NCI-H1417 (cell line): ENCODE results near the gene SAMD13.
"Not testable (repeated sequence)": the region's sequence is repeated elsewhere in the genome, so short reads cannot be mapped to it uniquely, and the experiment has no call there.

Source experiments
- DNase-seq, 3 experiments: peaks; one replicate each; lab custom pipeline; 2025; lab: John Stamatoyannopoulos, UW

Gene SAMD13

GRCh38 chr1:84283381-84283780, 18.1 kb upstream of the SAMD13 start:
- no peak for DNase-seq

DNA sequence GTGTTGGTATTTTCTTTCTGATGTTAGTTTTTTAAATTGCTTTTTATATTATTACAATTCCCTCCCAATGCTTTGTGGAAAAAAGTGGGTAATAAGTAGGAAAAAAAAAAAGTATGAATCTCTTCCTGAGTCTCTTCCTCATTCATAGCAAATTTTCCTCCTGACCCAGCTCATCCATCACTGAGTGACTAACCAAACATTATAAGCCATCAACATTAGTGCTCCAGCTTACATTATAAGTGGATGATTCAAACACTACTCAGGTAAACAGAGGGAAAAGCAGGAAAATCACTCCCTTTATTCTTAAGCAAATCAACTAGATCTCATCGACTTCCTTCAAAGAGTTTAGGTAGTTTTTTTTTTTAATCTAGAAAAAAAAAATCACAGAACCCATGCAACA, 15.4 kb upstream of the SAMD13 start:
- no peak for DNase-seq

DNA sequence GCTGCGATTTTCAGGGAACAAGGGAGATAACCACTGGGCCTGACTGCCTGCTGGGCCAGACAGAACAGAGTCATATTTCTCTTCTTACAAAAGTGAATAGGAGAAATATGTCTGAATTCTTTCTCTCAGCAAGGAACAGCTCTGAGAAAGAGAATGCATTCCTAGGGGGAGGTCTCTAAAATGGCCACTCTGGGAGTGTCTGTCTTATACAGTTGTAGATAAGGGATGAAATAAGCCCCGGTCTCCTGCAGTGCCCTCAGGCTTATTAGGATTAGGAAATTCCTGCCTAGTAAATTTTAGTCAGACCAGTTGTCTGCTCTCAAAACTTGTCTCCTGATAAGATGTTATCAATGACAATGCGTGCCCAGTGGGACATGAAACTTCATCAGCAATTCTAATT, 14.1 kb upstream of the SAMD13 start:
- DNase-seq = not testable (repeated sequence)

GRCh38 chr1:84289169-84289785, 12.2 kb upstream of the SAMD13 start:
- DNase-seq = no peak

DNA sequence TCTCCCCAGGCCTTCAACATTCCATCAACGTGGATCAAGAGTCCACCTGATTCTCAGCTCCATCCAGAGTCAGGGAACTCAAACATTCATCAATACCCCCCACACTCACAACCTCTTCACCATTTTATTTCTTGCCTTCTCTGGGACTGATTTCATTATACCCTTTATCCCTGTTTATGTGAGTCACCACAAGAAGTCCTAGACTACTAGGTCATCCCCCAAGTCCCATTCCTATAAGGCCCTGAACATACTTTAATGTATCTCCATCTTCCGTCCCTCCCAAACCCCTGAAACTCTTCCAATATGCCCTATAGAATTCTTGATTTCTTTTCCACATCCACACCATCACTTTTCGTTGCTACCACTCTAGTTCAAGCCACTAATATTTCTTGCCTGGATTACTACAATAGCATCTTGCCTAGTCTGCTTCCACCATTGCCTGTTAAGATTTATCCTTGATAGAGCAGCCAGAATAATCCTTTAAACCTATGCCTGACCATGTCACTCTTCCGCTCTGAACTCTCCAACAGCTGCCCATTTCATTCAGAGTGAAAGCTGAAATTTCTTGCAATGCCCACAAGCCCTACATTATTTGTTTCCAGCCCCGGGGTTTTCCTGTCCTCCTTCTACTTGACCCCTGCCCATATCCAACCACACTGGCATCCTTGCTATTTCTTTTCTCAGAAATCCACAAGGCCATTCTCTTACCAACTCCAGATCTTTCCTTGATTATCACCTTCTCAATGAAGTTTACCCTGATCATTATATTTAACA, 9.4 kb upstream of the SAMD13 start:
- DNase-seq = no peak

DNA sequence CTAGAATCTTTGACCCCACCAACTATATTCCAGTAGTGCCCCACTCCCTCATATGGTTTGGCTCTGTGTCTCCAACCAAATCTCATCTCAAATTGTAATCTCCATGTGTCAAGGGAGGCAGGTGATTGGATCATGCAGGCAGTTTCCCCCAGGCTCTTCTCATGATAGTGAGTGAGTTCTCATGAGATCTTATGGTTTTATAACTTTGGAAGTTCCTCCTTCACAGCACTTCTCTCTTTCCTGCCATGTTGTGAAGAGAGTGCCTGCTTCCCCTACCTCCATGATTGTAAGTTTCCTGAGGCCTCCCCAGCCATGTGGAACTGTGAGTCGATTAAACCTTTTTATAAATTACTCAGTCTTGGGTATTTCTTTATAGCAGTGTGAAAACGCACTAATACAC, 7.7 kb upstream of the SAMD13 start:
- no peak for DNase-seq

DNA sequence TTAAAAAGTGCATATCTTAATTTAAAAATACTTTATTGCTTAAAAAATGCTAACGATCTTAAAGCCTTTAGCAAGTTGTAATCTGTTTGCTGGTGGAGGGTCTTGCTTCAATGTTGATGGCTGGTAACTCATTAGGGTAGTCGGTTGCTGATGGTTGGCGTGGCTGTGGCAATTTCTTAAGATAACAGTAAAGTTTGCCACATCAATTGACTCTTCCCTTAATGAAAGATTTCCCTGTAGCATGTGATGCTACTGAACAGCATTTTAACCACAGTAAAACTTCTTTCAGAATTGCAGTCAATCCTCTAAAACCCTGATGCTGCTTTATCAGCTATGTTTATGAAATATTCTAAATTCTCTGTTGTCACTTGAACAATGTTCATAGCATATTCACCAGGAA, 6.8 kb upstream of the SAMD13 start:
- no peak for DNase-seq

DNA sequence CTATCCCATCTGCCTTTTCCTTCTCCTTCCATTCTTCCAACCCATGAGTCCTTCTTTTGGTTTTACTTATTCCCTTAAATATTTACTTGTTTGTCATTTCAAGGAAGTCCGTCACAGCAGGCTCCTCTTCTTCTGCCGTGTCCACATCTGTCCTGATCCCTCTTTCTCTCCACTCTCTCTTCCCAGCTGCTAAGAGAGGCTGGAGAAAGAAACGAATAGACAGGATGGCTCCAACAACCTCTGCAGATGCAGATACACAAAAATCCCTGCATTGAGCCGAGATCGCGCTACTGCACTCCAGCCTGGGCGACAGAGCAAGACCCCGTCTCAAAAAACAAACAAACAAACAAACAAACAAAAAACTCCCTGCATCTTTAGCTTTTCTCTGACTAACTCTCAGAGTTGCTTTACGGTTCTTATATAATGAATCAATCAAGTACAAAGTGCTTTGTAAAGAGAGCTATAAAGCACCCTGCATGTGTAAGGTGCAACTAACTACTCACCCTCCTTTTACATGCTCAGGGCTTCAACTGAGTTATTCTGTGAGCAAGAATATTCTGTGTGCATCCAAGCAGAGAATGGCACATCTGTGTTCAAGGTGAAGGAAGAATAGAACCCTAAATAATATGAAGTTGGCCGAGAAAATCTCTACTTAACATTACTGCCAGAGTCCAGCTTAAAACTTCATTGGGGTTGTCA, 3.8 kb upstream of the SAMD13 start:
- DNase-seq = no peak

DNA sequence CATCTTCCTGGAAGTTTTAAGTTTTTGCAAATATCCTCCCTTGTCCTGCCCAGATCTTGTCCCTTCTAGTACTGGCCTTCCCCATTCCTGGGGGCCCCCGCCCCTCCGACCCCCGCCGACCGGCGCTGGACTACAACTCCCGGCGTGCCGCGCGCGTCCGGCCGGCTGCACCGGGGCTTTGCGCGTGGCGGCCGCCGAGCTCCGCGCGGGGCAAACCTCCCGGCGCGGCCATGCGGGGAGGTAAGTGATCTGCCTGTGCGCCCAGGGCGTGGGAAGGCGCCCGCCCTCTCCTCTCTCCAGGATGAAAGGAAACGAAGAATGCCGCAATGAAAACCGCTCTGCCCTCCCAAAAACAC, 3.2 kb upstream of the SAMD13 start:
- DNase-seq = peak; percentile 43 to 57 (median 51)

DNA sequence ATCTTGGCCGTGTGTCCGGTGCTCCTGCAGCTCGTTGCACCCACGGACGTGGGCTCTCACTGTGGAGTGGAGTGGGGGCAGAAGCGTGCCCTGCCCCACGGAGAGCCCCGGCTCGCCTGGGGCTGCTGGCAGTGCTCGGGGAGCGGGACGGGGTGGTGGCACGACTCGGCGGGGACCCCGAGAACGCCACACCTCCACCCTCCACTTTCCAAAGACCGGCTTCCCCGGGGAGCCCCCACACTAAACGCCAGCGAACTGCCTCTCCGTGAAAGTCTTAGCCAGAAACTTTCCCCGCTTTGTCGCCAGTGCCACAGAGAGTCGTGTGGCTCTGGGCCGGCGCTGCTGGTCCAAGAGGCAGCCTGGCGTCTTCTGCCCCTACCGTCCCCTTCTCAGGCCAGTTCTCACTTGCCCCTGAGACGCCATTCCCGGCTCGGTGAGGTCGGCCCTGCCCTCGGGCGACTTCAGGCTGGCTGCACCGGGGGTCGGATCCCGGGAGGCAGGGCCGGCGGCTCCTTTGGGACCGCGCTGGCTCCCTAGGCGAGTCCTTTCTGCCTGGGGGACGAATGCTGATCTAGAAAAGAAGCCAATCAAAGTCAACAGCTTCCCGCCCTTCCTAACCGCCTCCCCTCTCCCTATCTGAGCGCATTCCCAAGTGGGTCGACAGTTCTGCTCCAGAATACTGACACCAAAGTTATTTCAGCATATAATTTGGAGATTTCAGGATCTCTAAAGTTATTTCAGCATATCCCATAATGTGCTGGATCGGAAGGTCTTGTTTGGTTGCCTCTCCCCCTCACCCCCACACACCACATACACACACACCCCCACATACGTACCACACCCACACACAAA, 2.6 kb upstream of the SAMD13 start:
- DNase-seq = peak; percentile 40 to 57 (median 49)

- no peak for DNase-seq
Measured at GRCh38 chr1:84299536-84300170, 1.9 kb upstream of the SAMD13 start.

- no peak for DNase-seq
Measured at GRCh38 chr1:84300501-84300900, 1.0 kb upstream of the SAMD13 start.

- DNase-seq = peak in 2 of 3 experiments; percentile 32 to 73
Measured at GRCh38 chr1:84301785-84302385, 377 bp downstream of the SAMD13 start.

DNA sequence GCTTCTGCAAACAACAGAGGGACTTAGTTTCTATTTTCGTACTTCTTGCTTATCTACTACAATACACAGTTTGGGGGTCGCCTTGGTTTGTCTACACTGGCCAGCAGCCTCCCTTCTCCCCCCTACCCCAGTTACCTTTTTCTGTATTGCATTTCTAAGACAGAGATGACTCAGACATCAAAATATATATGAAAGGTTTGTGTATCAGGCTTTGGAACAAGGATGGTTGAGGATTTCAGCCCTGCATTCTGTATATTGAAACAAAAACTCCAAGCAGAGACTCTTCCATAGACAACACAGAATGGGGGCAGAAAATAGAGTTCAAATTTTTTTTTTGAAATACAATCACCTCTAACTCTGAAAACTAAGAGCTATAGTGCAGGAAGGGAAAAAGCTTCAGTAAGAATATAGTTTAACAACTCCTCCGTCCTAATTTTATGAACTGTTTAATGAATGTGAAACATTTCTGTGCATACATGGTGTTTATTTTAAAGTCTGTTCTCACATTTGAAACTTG, 1.9 kb downstream of the SAMD13 start:
- DNase-seq = peak; percentile 10 to 72 (median 62)

DNA sequence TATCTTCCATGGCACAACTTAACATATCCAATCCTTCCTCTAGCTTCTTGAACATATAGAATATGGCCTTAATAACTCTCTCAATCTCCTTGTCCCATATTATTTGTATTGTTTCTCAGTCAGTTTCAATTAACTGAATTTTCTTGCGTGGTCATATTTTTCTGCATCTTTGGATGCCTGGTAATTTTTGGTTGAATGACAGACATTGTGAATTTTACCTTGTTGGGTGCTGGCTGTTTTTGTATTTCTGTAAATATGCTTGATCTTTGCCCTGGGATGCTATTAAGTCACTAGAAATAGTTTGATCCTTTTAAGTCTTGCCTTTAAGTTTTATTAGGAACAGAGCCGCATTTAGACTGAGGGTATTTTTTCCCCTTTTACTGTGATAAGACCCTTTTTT, 5.9 kb downstream of the SAMD13 start:
- DNase-seq = no peak

DNA sequence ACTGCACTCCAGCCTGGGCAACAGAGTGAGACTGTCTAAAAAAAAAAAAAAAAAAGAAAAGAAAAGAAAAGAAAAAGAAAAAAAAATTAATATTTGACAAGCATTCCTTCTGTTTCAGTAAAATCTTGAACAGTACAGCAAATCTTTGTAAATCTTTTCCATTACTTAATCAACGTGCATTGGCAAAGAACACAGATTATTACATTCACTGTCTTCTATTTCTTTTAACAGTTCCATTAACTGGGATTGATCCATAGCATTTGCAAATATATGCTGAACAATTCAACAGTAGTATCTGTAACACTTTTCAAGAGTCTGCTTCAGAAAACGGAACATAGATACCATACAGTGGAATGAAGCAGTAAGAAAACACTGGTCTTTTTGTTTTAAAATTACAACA, 9.8 kb downstream of the SAMD13 start:
- DNase-seq = no peak

DNA sequence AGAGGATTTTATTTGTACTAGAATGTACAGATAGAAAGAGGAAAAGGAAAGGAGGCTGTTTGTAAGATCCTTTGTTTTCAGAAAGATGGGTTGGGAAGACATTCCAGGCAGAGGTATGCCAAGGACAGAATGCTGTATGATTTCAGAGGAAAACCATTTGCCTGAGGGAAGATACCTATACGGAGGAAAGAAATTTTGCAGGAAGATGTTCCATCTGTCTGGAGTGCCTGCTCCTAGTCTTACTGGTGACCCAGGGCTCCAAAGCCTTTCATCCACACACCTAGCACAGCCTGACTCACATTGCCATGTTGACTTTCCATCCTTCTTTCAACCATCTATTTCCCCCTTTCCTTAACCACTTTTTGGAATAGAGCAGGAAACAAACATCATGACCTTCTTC, 18.2 kb downstream of the SAMD13 start:
- no peak for DNase-seq

DNA sequence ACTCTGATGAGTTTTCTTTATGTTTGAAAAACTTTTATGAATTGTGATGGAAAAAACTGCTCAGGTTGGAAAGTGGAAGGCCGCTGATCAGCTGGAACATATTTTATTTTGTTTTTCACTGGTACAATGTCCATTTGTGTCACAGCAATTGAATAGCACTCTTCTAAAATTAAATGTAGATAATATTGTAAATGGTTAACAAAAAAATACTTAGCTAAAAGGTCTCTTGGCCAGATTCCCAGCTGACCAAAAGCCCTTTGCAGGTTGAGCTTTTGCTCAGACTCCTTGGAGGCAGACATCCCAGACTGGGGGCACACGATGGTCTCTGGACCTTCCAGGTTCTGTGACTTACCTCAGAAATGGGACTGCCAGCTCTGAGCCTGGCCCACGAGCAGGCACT, 26.3 kb downstream of the SAMD13 start:
- DNase-seq = no peak

DNA sequence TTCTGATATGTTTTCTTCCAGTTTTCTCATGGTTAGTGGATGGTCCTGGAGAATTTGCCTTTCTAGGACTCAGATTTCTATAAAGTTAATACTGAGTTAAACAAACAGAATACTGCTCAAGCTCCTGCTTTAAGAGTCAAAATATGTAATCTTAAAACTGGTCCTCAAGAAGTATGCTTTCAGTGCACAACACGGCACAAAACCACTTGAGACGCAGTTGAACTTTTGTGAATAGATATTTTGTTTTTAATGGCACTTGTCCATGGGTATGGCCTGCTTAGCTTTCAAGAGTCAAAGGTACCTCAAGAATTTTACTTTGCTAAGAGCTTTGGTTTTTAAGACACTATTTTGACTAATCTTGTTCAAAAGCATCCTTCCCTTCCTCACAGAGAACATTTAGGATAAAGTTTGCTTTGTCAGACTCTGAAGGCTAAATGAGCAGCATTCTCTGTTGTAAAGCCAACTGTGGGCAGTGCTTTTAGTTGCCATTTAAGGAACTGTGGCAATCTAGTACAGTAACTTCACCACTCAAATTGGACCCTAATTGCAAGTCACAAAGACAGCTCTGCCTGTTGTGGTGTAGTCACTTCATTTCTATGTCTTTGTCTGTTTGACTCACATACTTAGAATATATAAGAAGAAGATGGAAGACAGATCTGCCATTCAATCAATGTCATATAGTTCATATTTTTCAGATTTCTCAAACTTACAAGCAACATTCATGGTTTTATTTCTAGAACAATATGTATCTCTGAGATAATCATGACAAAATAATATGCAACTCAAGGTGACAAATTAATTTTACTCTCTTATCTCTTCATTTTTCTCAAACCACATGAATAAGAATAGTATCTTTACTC, 28.8 kb downstream of the SAMD13 start:
- DNase-seq = no peak

DNA sequence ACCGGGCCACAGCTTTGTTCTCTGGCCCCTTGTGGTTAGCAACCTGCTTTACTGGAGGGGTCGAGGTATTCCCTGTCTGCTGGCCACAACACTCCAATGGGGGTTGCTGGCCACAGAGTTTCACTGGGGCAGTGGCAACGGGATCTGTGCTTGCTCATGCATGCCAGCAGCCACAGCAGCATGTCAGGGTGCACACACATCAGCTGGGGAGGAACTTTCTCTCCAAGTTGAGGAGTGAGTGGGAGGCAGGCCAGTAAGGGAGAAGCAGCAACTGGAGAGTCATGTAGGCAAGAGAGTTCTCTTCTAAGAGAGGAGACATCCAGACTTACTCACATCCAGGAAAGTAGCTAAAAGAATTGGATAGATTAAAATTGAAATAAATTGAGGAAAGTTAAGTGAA, 38.0 kb downstream of the SAMD13 start:
- no peak for DNase-seq
